A172 (cell line): ENCODE results near the gene LRRC27. TPM values are rescaled to one million over a fixed set of nuclear protein-coding genes. Genes with fewer than 3 reads are reported as not detected.

Source experiments
- DNase-seq: peaks from one replicate; pipeline ENCODE4 v3.0.0-alpha.2; 2015; ENCODE audit warnings: low spot score
- total RNA-seq: library from RNA; depleted of rRNA; stranded (reverse); fragments of >200 nt; shearing (Covaris generic); gene quantifications from 2 replicates; pipeline ENCODE4 v1.2.3, GENCODE V29; 2014

LRRC27 gene
- total RNA-seq, 1 experiment from 2014 or later, result 1.6 TPM

- DNase-seq, result no peak
Measured at GRCh38 chr10:132357286-132358058, 25.5 kb downstream of the LRRC27 start.

- DNase-seq, result no peak
Measured at GRCh38 chr10:132359305-132360040, 27.5 kb downstream of the LRRC27 start.

GRCh38 chr10:132360766-132361447, 28.9 kb downstream of the LRRC27 start:
- DNase-seq, result no peak

DNA sequence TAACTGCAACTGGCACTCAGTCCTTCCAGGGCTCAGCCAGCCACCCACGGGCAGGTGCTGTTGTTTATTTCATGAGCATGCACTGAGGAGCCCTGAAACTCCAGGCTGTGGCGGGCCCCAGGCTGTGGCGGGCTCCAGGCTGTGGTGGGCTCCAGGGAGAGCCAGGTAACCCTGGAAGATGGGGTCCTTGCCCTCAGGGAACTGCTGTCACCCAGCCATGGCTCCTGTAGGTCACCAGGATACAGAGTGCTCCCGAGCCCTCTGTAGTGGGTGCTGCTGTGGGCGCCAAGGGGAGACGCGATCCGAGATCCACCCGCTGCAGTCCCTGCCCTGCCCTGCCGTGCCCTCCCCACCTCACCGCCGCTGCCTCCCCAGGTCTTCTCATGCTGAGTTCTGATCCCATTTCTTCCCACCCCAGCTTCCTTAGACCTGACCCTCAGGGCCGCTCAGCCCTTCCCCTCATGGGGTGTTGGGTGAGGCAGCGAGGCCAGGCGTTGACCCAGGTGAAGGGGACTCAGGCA, 29.6 kb downstream of the LRRC27 start:
- DNase-seq, result no peak

- no peak for DNase-seq
Measured at GRCh38 chr10:132362151-132362611, 30.2 kb downstream of the LRRC27 start.

DNA sequence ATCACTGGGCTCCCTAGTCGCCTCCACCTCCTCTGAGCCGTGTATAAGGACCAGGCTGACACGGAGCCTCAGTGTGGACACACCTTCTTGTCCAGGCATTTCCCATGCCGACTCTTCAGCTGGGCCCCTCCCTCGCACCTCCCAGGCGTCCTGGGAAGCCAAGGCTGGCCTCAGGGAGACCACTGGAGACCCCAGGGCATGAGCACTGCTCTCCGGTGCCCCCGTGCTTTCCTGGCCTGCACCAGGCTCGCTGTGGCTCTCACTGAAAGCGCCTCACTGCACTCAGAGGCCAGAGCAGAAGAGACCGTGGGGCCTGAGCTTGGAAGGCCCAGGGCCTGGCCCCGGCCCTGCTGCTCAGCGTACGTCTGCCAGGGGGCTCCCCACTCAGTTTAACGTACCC, 31.4 kb downstream of the LRRC27 start:
- no peak for DNase-seq

- DNase-seq, result no peak
Measured at GRCh38 chr10:132363921-132364593, 32.1 kb downstream of the LRRC27 start.

GRCh38 chr10:132364594-132364970, 32.6 kb downstream of the LRRC27 start:
- no peak for DNase-seq

DNA sequence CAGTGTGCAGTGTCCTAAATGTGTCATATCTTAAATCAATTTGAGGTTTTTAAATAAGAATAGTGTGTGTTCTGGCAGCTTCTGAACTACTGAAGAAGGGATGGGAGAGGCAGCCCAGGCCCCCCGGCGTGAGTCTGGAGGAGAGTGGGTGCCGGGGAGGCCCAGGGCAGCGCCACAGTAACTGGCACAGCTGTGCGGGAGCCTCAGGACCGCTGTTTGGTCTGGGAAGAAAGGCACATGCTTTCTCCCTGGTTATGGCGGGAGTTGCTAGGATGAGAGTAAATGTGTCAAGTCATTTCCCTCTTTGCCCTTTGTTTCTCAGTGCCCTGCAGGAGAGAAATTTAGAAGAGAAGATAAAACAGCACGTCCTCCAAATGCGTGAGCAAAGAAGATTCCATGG, 33.1 kb downstream of the LRRC27 start:
- no peak for DNase-seq

- DNase-seq, result no peak
Measured at GRCh38 chr10:132366006-132366405, 34.0 kb downstream of the LRRC27 start.

- no peak for DNase-seq
Measured at GRCh38 chr10:132366499-132366898, 34.5 kb downstream of the LRRC27 start.

DNA sequence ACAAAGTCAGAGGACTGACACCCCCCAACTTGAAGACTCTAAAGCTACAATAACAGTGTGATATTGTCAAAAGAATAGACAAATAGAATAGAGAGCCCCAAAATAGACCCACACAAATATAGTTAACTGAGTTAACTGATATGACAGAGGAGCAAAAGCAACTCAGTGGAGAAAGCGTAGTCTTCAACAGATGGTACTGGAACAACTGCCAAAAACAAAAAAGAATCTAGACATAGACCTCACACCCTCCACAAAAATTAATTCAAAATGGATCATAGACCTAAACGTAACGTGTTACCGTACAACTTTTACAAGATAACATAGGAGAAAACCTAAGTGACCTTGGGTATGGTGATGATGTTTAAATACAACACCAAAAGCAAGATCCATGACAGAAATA, 36.4 kb downstream of the LRRC27 start:
- DNase-seq, result no peak

GRCh38 chr10:132368881-132369635, 37.1 kb downstream of the LRRC27 start:
- no peak for DNase-seq

DNA sequence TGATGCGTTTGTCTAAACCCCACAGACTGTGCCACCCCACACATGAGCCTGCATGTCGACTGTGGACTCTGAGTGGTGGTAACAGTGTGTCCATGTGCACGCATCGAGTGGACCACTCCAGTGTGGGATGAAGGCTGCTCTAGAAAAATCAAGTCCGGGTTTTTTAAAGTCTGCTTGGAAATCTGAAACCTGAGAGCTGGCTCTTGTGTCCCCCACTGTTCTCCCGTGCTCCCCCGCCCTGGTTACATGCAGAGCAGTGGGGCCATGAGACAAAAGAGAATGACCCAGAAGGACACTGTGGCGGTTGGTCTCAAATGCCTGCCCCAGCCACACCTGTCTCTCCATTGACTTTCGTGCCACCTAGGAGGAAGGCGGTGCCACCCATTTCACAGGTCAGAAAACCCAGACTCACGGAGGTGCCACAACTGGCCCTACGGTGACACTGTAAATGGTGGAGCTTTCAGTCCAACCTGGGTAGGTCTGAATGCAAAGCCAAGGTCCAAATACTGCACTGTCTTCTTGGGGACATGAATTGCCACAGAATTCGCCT, 37.7 kb downstream of the LRRC27 start:
- no peak for DNase-seq

DNA sequence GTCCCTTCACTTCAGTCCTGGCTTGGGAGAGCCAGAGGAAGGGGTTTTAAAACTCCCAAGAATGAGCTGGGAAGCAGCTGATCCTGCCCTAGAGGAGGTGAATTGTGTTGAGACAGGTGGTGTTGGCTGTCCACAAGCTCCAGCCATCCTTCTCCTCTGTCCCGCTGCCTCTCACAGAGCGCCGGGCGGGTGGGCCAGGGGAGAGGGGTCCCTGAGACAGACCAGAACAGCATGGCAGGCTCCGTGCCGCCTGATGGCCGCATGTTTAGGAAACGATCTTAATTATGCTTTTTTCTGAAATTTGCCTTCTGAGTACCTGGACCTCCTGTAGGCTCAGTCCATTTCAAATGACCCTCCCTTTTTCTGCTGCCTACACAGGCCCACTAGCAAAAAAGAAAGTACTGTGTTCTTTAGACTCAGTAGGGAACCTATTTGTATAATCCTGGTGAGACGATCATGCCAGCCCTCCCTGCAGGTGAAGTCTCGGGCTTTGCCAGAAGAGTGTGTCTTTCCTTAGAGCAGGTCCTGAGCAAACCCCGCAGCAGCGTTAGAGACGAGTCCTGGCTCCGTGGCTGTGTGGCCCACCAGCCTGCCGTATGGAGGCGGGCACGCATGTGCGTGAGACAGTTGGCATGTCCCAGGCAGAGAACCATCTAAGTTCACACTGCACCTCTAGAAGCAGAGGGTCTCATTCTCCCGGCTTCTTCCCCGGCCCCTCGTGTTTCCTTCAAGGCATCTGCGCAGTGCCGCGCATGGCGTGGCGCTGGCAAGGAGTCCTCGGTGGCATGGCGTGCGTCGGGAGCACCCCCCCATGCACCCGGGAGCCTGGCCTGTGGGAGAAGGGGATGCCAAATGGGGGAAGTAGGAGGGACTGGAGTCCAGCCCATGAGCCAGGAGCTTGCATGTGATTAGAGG, 38.7 kb downstream of the LRRC27 start:
- no peak for DNase-seq

DNA sequence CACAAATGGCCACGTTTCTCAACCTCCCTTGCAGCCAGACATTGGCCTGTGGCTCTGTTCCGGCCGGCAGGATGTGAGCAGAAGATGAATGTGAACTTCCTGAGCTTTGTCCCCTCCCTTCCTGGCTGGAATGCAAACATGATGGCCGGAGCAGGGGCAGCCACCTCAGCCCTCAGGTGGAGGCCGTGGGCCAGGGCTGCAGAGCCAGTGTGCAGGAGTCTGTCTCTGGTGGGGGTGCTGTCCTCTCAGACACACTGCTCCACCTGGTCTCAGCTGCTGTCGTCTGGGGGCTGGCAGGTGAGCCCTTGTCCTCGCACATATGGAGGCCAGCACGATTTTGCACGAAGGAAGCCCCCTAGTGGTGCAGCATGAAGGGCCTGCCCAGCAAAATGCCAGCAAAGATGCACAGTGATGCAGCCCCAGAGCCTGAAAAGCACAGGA, 39.7 kb downstream of the LRRC27 start:
- no peak for DNase-seq

DNA sequence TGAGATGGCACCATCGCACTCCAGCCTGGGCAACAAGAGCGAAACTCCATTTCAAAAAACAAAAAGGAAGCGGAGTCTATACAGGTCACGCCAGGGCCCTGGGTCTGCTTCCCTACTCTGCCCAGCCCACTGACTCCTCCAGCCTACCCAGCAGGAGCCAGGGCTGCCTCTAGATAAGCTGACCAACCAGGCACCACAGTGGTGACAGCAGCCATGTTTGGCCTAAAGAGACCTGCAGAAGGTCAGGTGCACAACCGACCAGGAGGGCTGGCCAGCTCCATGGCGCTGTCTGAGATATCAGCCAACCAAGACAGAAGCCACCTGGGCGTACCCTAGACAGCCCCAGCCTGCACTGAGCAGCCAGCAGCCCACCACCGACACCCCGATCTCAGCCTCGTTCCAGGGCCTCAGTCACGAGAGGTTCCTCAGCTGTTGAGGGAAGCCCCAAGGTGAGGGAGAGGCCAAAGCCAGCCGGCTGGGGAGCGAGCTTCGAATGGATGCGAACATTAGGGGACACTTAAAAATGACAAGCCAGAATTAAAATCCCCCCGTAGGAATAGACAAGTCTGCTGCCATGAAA, 40.6 kb downstream of the LRRC27 start:
- DNase-seq, result no peak

DNA sequence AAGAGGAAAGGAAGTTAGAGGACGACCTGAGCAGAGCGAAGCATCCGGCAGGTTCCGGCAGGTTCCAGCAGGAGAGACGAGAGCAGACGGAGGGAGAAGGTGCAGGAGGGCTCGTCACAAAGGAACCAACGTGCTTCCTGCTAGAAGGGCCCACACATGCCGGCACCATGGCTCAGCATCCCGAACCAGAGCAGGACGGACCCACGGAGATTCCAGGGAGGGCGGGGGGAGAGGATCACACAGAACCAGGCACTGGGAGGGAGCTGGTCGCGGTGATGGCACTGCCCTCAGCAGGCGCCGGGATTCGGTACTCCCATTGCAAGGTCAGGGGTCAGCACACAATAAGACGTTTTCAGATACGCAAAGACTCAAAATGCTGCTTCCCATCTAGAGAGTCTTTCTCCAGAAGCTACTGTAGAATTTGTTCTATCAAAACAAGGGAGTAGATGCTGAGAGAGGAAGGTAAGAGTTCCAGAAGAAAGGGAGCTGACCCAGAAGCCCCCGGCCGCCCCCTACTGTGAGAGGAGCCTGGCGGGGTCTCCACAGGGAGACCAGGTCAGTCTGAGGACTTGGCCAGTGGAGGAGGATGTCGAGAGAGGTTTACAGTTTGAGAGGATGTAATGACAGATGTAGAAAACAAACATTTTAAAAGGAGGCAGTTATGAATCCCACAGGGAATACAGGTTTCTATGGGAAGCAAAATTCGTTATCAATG, 41.4 kb downstream of the LRRC27 start:
- DNase-seq, result no peak

- DNase-seq, result no peak
Measured at GRCh38 chr10:132374176-132374575, 42.2 kb downstream of the LRRC27 start.
